Vagina (tissue), 2 donors: ENCODE measurements around the gene BCL11A. TPM values are rescaled to one million over a fixed set of nuclear protein-coding genes. Genes with fewer than 3 reads are reported as not detected.

Experiments used
- DNase-seq, 2 donors: peaks; one replicate each; pipeline ENCODE4 v3.0.0-alpha.2; 2017; ENCODE audit errors: extremely low spot score in 2 of 2
- H3K27ac ChIP-seq: fragments of 200-600 bp; sonication (generic); one replicate; pipeline ENCODE4 v1.5.1; 2019
- H3K27me3 ChIP-seq: fragments of 200-600 bp; sonication (generic); one replicate; pipeline ENCODE4 v1.5.1; 2019
- H3K36me3 ChIP-seq, 2 donors: fragments of 200-600 bp; sonication (generic); one replicate each; pipeline ENCODE4 v1.5.1; 2017 to 2019
- H3K4me1 ChIP-seq: fragments of 200-600 bp; sonication (generic); one replicate; pipeline ENCODE4 v1.5.1; 2019
- H3K4me3 ChIP-seq, 2 donors: fragments of 200-600 bp; sonication (generic); 1 replicate in 1 of 2; 2 replicates in 1 of 2; pipeline ENCODE4 v1.5.1; 2016 to 2019
- H3K9me3 ChIP-seq: fragments of 200-600 bp; sonication (generic); one replicate; pipeline ENCODE4 v1.5.1; 2019
- CTCF ChIP-seq, 3 experiments: fragments of 450-650 bp in 2 of 3; fragments of 200-600 bp in 1 of 3; sonication (generic) in 1 of 3; IDR thresholded peaks; one replicate each; pipeline ENCODE4 v1.5.1; 2017 to 2019; ENCODE audit warnings: antibody characterized with exemption in 3 of 3, mild to moderate bottlenecking in 2 of 3, moderate library complexity in 2 of 3
- POLR2A ChIP-seq, 2 donors: fragments of 450-650 bp; IDR thresholded peaks; one replicate each; pipeline ENCODE4 v1.6.1; 2017; ENCODE audit warnings: antibody characterized with exemption in 2 of 2, mild to moderate bottlenecking in 2 of 2, moderate library complexity in 2 of 2
- POLR2AphosphoS5 ChIP-seq, 2 donors: sonication (generic); formaldehyde crosslinking; IDR thresholded peaks; one replicate each; pipeline ENCODE4 v1.9.0; 2017; ENCODE audit warnings: antibody characterized with exemption in 2 of 2, mild to moderate bottlenecking in 2 of 2, low read depth in 1 of 2; ENCODE audit not compliant: insufficient read depth in 1 of 2
- intact Hi-C: fragments of 100-400 bp; cut with DNase I; formaldehyde crosslinking; loops from one replicate; pipeline ENCODE4 v1.15.1; 2023
- total RNA-seq: library from RNA; depleted of rRNA; stranded (reverse); fragments of >200 nt; gene quantifications from one replicate; pipeline ENCODE4 v1.2.3, GENCODE V29; 2016

The BCL11A gene
- total RNA-seq, 1 donor from 2014 or later = 48.4 TPM

GRCh38 chr2:60527762-60528161 is 25.7 kb downstream of the BCL11A start:
- Histone ChIP-seq H3K4me3 (no peak overlapping the region), H3K36me3 (no peaks in the 10 kb centered on the region), H3K27me3 (no peaks in the 10 kb centered on the region), H3K27ac (no peak overlapping the region), H3K9me3 (no peaks in the 10 kb centered on the region), H3K4me1 (peaks cover 17% of the 10 kb centered on the region)
- no peak for DNase-seq
- intact Hi-C loops = no loop called here
- no peak for TF ChIP-seq POLR2A (IDR thresholded peaks at IDR 0.05)
- TF ChIP-seq CTCF (IDR thresholded peaks at IDR 0.05) = no peak
- no peak for TF ChIP-seq POLR2AphosphoS5 (IDR thresholded peaks at IDR 0.05; ENCODE audit: insufficient read depth in 1 of 2, low read depth in 1 of 2)

GRCh38 chr2:60526623-60527022 is 26.8 kb downstream of the BCL11A start:
- intact Hi-C loops = no loop called here
- peaks cover 15% of the 10 kb centered on the region for H3K4me1 ChIP-seq
- TF ChIP-seq POLR2A (IDR thresholded peaks at IDR 0.05) = no peak
- no peak for TF ChIP-seq CTCF (IDR thresholded peaks at IDR 0.05)
- TF ChIP-seq POLR2AphosphoS5 (IDR thresholded peaks at IDR 0.05; ENCODE audit: insufficient read depth in 1 of 2, low read depth in 1 of 2) = no peak

GRCh38 chr2:60525899-60526298 is 27.6 kb downstream of the BCL11A start:
- TF ChIP-seq POLR2A (IDR thresholded peaks at IDR 0.05) = no peak
- no peak for TF ChIP-seq POLR2AphosphoS5 (IDR thresholded peaks at IDR 0.05; ENCODE audit: insufficient read depth in 1 of 2, low read depth in 1 of 2)
- no peak for TF ChIP-seq CTCF (IDR thresholded peaks at IDR 0.05)
- Histone ChIP-seq H3K27me3 (no peaks in the 10 kb centered on the region), H3K36me3 (no peaks in the 10 kb centered on the region), H3K27ac (no peak overlapping the region), H3K9me3 (no peaks in the 10 kb centered on the region), H3K4me1 (peaks cover 15% of the 10 kb centered on the region), H3K4me3 (no peak overlapping the region)
- intact Hi-C loops = no loop called here
- DNase-seq = no peak

More at GRCh38 chr2:60526623-60527022, 26.8 kb downstream of the BCL11A start:
- no peak overlapping the region for H3K4me3 ChIP-seq
- DNase-seq = no peak
- H3K27me3 ChIP-seq = no peaks in the 10 kb centered on the region
- H3K36me3 ChIP-seq = no peaks in the 10 kb centered on the region
- no peak overlapping the region for H3K27ac ChIP-seq
- no peaks in the 10 kb centered on the region for H3K9me3 ChIP-seq

- Histone ChIP-seq H3K4me1 (peaks cover 4% of the 10 kb centered on the region), H3K36me3 (no peaks in the 10 kb centered on the region)
- intact Hi-C loops = no loop called here
These were observed 28.6 kb downstream of the BCL11A start for GRCh38 chr2:60524874-60525273.

More at GRCh38 chr2:60524874-60525273, 28.6 kb downstream of the BCL11A start:
- DNase-seq = no peak
- Histone ChIP-seq H3K9me3 (no peaks in the 10 kb centered on the region), H3K4me3 (no peak overlapping the region), H3K27me3 (no peaks in the 10 kb centered on the region), H3K27ac (no peak overlapping the region)
- TF ChIP-seq CTCF (IDR thresholded peaks at IDR 0.05) = no peak
- TF ChIP-seq POLR2AphosphoS5 (IDR thresholded peaks at IDR 0.05; ENCODE audit: insufficient read depth in 1 of 2, low read depth in 1 of 2) = no peak
- no peak for TF ChIP-seq POLR2A (IDR thresholded peaks at IDR 0.05)
